Measurements from ENCODE around the gene TMC8.

DNA sequence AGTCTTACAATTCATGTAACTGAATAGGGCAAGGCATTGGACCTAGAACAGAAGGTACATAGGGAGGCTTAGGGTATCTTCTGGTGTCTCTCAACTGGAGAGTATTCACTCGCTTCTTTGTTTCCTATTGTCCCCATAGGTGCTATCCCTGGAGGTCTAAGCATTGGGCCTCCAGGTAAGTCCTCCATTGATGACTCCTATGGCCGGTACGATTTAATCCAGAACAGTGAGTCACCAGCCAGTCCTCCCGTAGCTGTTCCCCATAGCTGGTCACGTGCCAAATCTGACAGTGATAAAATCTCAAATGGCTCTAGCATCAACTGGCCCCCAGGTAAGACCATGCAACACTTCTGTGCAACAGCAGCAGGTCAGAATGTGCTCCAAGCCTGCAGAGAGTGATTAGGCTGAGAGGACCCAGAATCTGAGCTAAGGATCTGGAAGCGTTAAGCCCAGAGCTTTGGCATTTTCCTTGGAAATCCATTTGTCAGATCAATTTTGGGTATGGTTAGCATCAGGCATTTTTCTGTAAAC, 37.7 kb upstream of the TMC8 start:
- TF ChIP-seq EZH2 (IDR thresholded peaks at IDR 0.05; ENCODE audit: low read depth, unreplicated experiment) (no peak), CTCF (conservative IDR thresholded peaks at IDR 0.05; ENCODE audit: low read depth in 2 of 2) (no peak), POLR2AphosphoS5 (IDR thresholded peaks at IDR 0.05; ENCODE audit: low read depth) (no peak), ETS1 (IDR thresholded peaks at IDR 0.05) (no peak), ZNF114 (CRISPR knock-in tag; IDR thresholded peaks at IDR 0.05) (no peak), EZH2phosphoT487 (IDR thresholded peaks at IDR 0.05; ENCODE audit: unreplicated experiment) (no peak)

Data from GM23338 (cell line).